Lower leg skin (tissue), 4 donors: ENCODE measurements around the gene POLR1D. TPM values are rescaled to one million over a fixed set of nuclear protein-coding genes. Genes with fewer than 3 reads are reported as not detected.

Experiments used
- DNase-seq, 2 donors: peaks; one replicate each; pipeline ENCODE4 v3.0.0-alpha.2; 2019; ENCODE audit warnings: low spot score in 2 of 2
- H3K4me3 ChIP-seq: fragments of 200-600 bp; sonication (generic); 2 replicates; pipeline ENCODE4 v1.5.1; 2017; ENCODE audit warnings: mild to moderate bottlenecking, low read depth; ENCODE audit not compliant: poor library complexity, severe bottlenecking
- POLR2A ChIP-seq, 2 donors: fragments of 450-650 bp; IDR thresholded peaks; one replicate each; pipeline ENCODE4 v1.6.1; 2016 to 2017; ENCODE audit warnings: antibody characterized with exemption in 2 of 2, mild to moderate bottlenecking in 1 of 2, moderate library complexity in 1 of 2
- WGBS, 2 donors: methylation state at CpG; one replicate each; pipeline ENCODE4 v1.1.5; 2018; 5-methylcytosine and 5-hydroxymethylcytosine counted together
- intact Hi-C: fragments of 100-400 bp; cut with DNase I; formaldehyde crosslinking; loops from one replicate; pipeline ENCODE4 v1.15.0; 2023; ENCODE audit warnings: low total_unique reads
- total RNA-seq, 4 donors: library from RNA; depleted of rRNA; stranded (reverse); fragments of >200 nt; gene quantifications; one replicate each; pipeline ENCODE4 v1.1.0, GENCODE V29; 2016
- TF ChIP-seq, protein P1 (sequence below), 3 donors: fragments of 450-650 bp; IDR thresholded peaks; one replicate each; pipeline ENCODE4 v1.5.1; 2016; ENCODE audit warnings: antibody characterized with exemption in 3 of 3, mild to moderate bottlenecking in 3 of 3, moderate library complexity in 2 of 3

POLR1D gene
- total RNA-seq, 4 donors from 2014 or later = 130 to 280 (median 214) TPM

DNA sequence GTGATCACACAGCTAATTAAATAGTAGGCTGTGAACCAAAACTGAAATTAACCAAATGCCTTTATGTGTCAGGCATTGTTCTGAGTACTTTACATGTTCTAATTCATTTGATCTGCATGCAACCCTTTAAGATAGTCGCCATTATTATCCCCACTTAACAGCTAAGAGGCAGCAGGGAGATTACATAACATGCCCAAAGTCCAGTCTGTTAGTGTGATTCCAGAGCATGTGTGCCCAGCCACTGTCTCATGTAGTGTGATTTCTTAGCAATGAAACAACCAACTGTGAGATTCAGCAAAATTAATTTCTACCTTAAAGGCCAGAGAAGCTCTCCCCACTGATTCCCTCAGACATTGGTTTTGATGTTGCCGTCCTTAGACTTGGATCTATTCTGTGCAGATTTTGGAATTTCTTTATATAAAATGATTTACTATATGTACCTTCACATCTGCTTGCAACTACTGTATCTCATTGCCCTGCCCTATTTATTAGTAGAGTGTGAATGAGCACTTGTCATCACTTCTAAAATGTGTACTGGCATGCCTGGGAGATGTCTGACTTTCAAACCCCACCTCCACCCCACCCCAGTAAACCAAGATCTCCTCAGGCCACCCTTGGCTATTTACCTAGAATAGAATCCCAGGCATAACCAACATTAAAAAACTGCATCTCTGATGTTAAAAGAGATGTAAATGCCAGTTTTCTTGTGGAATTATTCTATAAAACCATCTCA lies 41.2 kb downstream of the POLR1D start:
- H3K4me3 ChIP-seq = no peak overlapping the region
- 61 to 80% methylated on average over 2 of the region's 2 CpGs for WGBS, 2 donors
- no peak for DNase-seq
- TF ChIP-seq, protein P1, sequence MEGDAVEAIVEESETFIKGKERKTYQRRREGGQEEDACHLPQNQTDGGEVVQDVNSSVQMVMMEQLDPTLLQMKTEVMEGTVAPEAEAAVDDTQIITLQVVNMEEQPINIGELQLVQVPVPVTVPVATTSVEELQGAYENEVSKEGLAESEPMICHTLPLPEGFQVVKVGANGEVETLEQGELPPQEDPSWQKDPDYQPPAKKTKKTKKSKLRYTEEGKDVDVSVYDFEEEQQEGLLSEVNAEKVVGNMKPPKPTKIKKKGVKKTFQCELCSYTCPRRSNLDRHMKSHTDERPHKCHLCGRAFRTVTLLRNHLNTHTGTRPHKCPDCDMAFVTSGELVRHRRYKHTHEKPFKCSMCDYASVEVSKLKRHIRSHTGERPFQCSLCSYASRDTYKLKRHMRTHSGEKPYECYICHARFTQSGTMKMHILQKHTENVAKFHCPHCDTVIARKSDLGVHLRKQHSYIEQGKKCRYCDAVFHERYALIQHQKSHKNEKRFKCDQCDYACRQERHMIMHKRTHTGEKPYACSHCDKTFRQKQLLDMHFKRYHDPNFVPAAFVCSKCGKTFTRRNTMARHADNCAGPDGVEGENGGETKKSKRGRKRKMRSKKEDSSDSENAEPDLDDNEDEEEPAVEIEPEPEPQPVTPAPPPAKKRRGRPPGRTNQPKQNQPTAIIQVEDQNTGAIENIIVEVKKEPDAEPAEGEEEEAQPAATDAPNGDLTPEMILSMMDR (IDR thresholded peaks at IDR 0.05) = no peak
- no peak for TF ChIP-seq POLR2A (IDR thresholded peaks at IDR 0.05)
- intact Hi-C loops = no loop called here

DNA sequence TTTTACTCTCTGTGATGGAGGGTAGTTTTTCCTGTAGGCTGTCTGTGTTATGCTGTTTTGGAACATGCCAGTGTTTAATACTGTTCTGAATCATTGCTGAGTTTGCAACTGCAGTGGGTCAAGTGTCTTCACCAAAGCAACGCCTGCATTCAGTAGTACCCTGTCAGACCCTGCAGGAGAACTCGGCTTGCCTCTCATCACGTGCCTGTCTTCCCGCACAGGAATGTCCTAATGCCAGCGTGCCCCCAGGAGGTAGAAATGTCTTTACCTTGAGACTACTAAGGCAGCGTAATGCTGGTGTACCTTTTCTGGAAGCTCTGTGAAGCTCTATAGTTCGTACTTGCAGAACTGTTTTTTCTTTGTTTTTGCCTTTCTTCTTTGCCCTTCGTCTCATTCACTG lies 42.3 kb downstream of the POLR1D start:
- DNase-seq = no peak
- TF ChIP-seq POLR2A (IDR thresholded peaks at IDR 0.05) = no peak
- TF ChIP-seq, protein P1 (IDR thresholded peaks at IDR 0.05) = no peak
- intact Hi-C loops = no loop called here
- no peak overlapping the region for H3K4me3 ChIP-seq
- WGBS, 2 donors = 69 to 81% methylated on average over 8 of the region's 8 CpGs

DNA sequence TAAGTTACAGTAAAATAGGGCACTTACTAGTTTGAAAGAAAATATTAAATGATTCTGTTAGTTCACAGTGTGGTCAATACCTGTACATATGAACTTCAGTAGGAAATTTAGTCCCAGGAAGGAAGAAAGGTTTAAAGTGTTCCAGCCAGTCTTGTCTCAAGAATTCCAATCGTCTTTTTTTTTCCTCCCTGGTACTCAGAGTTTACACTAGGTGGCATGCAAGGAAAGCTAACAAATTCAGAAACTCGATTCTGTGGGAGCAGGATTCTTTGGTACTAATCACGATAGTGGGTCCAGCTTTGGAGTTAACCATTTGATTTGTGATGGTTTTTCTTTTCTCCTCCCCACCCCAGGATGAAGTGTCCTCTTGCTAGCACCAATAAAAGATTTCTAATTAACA lies 43.6 kb downstream of the POLR1D start:
- WGBS, 2 donors = 30 to 42% methylated on average over 3 of the region's 3 CpGs
- H3K4me3 ChIP-seq = no peak overlapping the region
- no peak for DNase-seq
- intact Hi-C loops = no loop called here
- TF ChIP-seq, protein P1 (IDR thresholded peaks at IDR 0.05) = no peak
- TF ChIP-seq POLR2A (IDR thresholded peaks at IDR 0.05) = no peak

DNA sequence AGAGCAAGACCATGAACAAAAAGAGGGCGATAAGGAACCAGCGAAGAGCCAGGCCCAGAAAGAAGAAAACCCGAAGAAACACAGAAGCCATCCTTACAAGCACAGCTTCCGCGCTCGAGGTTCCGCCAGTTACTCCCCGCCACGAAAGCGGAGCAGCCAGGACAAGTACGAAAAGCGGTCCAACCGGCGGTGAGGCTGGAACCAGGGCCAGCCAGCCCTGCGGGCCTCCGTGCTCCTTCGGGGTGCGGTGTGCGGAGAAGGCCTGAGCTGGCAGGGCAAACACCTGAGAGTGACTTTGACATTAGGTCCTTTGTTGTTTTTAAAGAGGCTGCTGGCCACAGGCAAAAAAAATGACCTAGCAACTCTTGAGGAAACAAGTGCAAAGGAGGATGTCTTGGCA lies 44.1 kb downstream of the POLR1D start:
- DNase-seq = peak in 1 of 2 donors; percentile 86
- intact Hi-C loops = no loop called here
- 80 to 82% methylated on average over 19 of the region's 19 CpGs for WGBS, 2 donors
- H3K4me3 ChIP-seq = no peak overlapping the region
- TF ChIP-seq, protein P1 (IDR thresholded peaks at IDR 0.05) = no peak
- no peak for TF ChIP-seq POLR2A (IDR thresholded peaks at IDR 0.05)

DNA sequence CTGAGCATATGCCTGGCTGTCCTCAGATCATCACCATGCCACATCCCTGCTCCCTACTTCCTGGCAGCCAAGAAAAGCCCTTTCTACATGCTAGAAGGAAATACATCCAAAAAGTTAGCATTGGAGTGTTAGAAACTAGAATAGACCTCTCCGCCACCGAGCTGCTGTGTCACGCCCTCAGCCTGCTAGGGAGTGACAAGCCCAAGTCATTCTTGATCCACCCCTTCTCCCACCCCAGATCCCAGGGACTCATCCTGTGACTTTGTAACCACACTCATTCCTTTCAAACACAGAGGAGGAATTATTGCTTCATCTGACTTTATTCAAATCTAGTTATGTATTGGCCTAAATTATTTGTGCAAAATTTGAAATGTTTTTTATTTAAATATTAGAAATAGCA lies 45.3 kb downstream of the POLR1D start:
- 72 to 73% methylated on average over 3 of the region's 3 CpGs for whole genome bisulfite sequencing, 2 donors
- TF ChIP-seq POLR2A (IDR thresholded peaks at IDR 0.05) = no peak
- TF ChIP-seq, protein P1 (IDR thresholded peaks at IDR 0.05) = no peak
- intact Hi-C loops = no loop called here

DNA sequence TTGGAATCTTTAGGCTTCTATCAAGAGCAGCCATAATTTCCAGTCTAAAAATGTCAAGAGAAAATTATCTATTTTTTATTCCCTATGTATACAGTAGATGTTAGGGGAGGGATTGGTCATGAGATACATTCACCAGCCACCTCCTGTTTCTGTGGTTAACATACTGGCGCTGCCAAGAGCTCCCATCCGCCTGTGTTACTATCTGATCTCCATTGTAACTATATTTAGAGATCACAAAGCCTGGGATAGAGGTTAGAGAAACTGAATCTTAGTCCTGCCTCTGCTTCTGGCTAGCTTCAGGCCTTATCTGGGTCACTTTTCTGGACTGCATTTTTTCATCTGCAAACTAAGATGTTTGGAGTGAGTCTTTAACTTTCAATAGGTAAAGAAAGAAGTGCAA lies 46.3 kb downstream of the POLR1D start:
- 54 to 62% methylated on average over 2 of the region's 2 CpGs for WGBS, 2 donors

More for the DNA sequence above, 45.3 kb downstream of the POLR1D start:
- DNase-seq = no peak
- H3K4me3 ChIP-seq = no peak overlapping the region

More for the DNA sequence above, 46.3 kb downstream of the POLR1D start:
- TF ChIP-seq POLR2A (IDR thresholded peaks at IDR 0.05) = no peak
- TF ChIP-seq, protein P1 (IDR thresholded peaks at IDR 0.05) = no peak
- intact Hi-C loops = no loop called here
- no peak for DNase-seq
- no peak overlapping the region for H3K4me3 ChIP-seq
